SK-N-SH (cell line): Measurements from ENCODE around the gene MRPS6. TPM values are rescaled to one million over a fixed set of nuclear protein-coding genes. Genes with fewer than 3 reads are reported as not detected.

Experiments used
- CTCF ChIA-PET: fragments of 300-600, 350-600 bp; formaldehyde crosslinking; extraction: SDS; loops from one replicate; lab custom pipeline; 2021; lab: Yijun Ruan, JAX
- POLR2A ChIA-PET: fragments of 350-600 bp; sonication (Branson Sonifier 250); formaldehyde crosslinking; extraction: SDS; loops from one replicate; lab custom pipeline; 2020; ENCODE audit warnings: antibody characterized with exemption, inconsistent platforms; lab: Yijun Ruan, JAX
- DNase-seq: peaks from one replicate; pipeline ENCODE4 v3.0.0; 2012
- H2AFZ ChIP-seq: fragments of 200-600 bp; sonication (generic); 2 replicates; pipeline ENCODE4 v1.8.1; 2016; ENCODE audit warnings: antibody characterized with exemption, mild to moderate bottlenecking, low read depth
- H3F3A ChIP-seq: fragments of 200-600 bp; sonication (generic); replicated peaks from 2 replicates; pipeline ENCODE3; 2016; ENCODE audit warnings: antibody characterized with exemption, mild to moderate bottlenecking; ENCODE audit not compliant: insufficient read depth
- H3K27ac ChIP-seq, 2 experiments: fragments of 200-500 bp in 1 of 2; fragments of 200-600 bp in 1 of 2; sonication (Bioruptor generic) in 1 of 2; sonication (generic), shearing (Covaris generic) in 1 of 2; 2 replicates each; pipeline versions ENCODE4 v1.5.1 to v1.6.1; 2014 to 2016; ENCODE audit warnings: low read depth in 2 of 2, inconsistent platforms in 1 of 2, low read length in 1 of 2, mild to moderate bottlenecking in 1 of 2, mixed read lengths in 1 of 2
- H3K27me3 ChIP-seq: fragments of 200-600 bp; sonication (generic), shearing (Covaris generic); 2 replicates; pipeline ENCODE4 v1.6.1; 2016; ENCODE audit warnings: mixed run types; ENCODE audit not compliant: insufficient read depth
- H3K36me3 ChIP-seq, 2 experiments: fragments of 200-500 bp in 1 of 2; fragments of 200-600 bp in 1 of 2; sonication (Bioruptor generic) in 1 of 2; sonication (generic) in 1 of 2; replicated peaks in 1 of 2; 2 replicates each; pipeline versions ENCODE3 to v1.5.1; 2014 to 2016; ENCODE audit warnings: low read length in 1 of 2, mild to moderate bottlenecking in 1 of 2; ENCODE audit not compliant: insufficient read depth in 2 of 2, control insufficient read depth in 1 of 2
- H3K4me1 ChIP-seq, 2 experiments: fragments of 200-500 bp in 1 of 2; fragments of 200-600 bp in 1 of 2; sonication (Bioruptor generic) in 1 of 2; sonication (generic), shearing (Covaris generic) in 1 of 2; 2 replicates each; pipeline versions ENCODE4 v1.5.1 to v1.6.1; 2014 to 2016; ENCODE audit warnings: low read depth in 1 of 2, low read length in 1 of 2, mixed run types in 1 of 2; ENCODE audit not compliant: insufficient read depth in 2 of 2, control insufficient read depth in 1 of 2
- H3K4me2 ChIP-seq: fragments of 200-600 bp; sonication (generic), shearing (Covaris generic); 2 replicates; pipeline ENCODE4 v1.6.1; 2017; ENCODE audit warnings: mixed run types
- H3K4me3 ChIP-seq, 2 experiments: fragments of 200-500 bp in 1 of 2; fragments of 200-600 bp in 1 of 2; sonication (Bioruptor generic) in 1 of 2; sonication (generic), shearing (Covaris generic) in 1 of 2; 2 replicates each; pipeline versions ENCODE4 v1.5.1 to v1.8.1; 2014 to 2016; ENCODE audit warnings: low read depth in 2 of 2, inconsistent platforms in 1 of 2, low read length in 1 of 2, mild to moderate bottlenecking in 1 of 2, mixed read lengths in 1 of 2, moderate library complexity in 1 of 2
- H3K79me2 ChIP-seq: fragments of 200-600 bp; sonication (generic); 2 replicates; pipeline ENCODE4 v1.8.1; 2017; ENCODE audit warnings: mild to moderate bottlenecking; ENCODE audit not compliant: insufficient read depth
- H3K9ac ChIP-seq: fragments of 200-600 bp; sonication (generic); 2 replicates; pipeline ENCODE4 v1.6.1; 2017; ENCODE audit warnings: mixed run types
- H3K9me2 ChIP-seq: fragments of 200-600 bp; sonication (generic); 2 replicates; pipeline ENCODE4 v1.6.1; 2017; ENCODE audit warnings: mixed run types
- H3K9me3 ChIP-seq: fragments of 200-600 bp; sonication (generic); 2 replicates; pipeline ENCODE4 v1.6.1; 2017; ENCODE audit warnings: mixed run types, mild to moderate bottlenecking, moderate library complexity
- H4K20me1 ChIP-seq: fragments of 200-600 bp; sonication (generic); 2 replicates; pipeline ENCODE4 v1.6.1; 2017; ENCODE audit warnings: mild to moderate bottlenecking, mixed run types; ENCODE audit not compliant: insufficient read depth
- EZH2phosphoT487 ChIP-seq: fragments of 200-600 bp; sonication (generic); IDR thresholded peaks from 2 replicates; pipeline ENCODE4 v1.6.1; 2017; ENCODE audit warnings: low read depth, mixed run types, mild to moderate bottlenecking, antibody characterized with exemption, moderate library complexity, borderline replicate concordance
- FOXJ3 ChIP-seq: sonication (generic); formaldehyde crosslinking; IDR thresholded peaks from 2 replicates; pipeline ENCODE4 v1.5.1; 2020; ENCODE audit warnings: mild to moderate bottlenecking, missing genetic modification reagents
- FOXM1 ChIP-seq: IDR thresholded peaks from 2 replicates; pipeline ENCODE4 v1.4.0; 2012; ENCODE audit warnings: low read depth, mild to moderate bottlenecking
- GABPA ChIP-seq: IDR thresholded peaks from 2 replicates; pipeline ENCODE4 v1.4.0; 2012; ENCODE audit warnings: low read depth, mild to moderate bottlenecking
- GATA2 ChIP-seq: sonication (generic); formaldehyde crosslinking; IDR thresholded peaks from 2 replicates; pipeline ENCODE4 v1.5.0; 2020; ENCODE audit warnings: mild to moderate bottlenecking, missing genetic modification reagents
- MEF2A ChIP-seq: IDR thresholded peaks from 2 replicates; pipeline ENCODE4 v1.4.0; 2012; ENCODE audit warnings: low read depth, borderline replicate concordance
- MXI1 ChIP-seq: IDR thresholded peaks from 2 replicates; pipeline ENCODE4 v1.6.1; 2012; ENCODE audit warnings: mild to moderate bottlenecking, low read depth, low read length, improper control_type of control experiment
- NFIC ChIP-seq: IDR thresholded peaks from 2 replicates; pipeline ENCODE4 v1.4.0; 2012; ENCODE audit warnings: borderline replicate concordance
- RCOR1 ChIP-seq: fragments of 150-350 bp; IDR thresholded peaks from 2 replicates; pipeline ENCODE4 v1.6.1; 2017; ENCODE audit warnings: antibody characterized with exemption, low read length
- RFX5 ChIP-seq: IDR thresholded peaks from 2 replicates; pipeline ENCODE4 v1.6.1; 2012; ENCODE audit warnings: mild to moderate bottlenecking, improper control_type of control experiment, low read length
- RXRA ChIP-seq: IDR thresholded peaks from 2 replicates; pipeline ENCODE4 v1.4.0; 2012; ENCODE audit warnings: low read depth, mild to moderate bottlenecking, borderline replicate concordance
- SIN3A ChIP-seq: IDR thresholded peaks from 2 replicates; pipeline ENCODE4 v1.6.1; 2012; ENCODE audit warnings: low read depth, mild to moderate bottlenecking, low read length, moderate library complexity, borderline replicate concordance
- TAF1 ChIP-seq: IDR thresholded peaks from 2 replicates; pipeline ENCODE4 v1.6.1; 2012; ENCODE audit warnings: low read depth, mild to moderate bottlenecking, low read length, moderate library complexity, borderline replicate concordance
- TCF12 ChIP-seq: IDR thresholded peaks from 2 replicates; pipeline ENCODE4 v1.4.0; 2012
- TEAD4 ChIP-seq: IDR thresholded peaks from 2 replicates; pipeline ENCODE4 v1.4.0; 2012; ENCODE audit warnings: mild to moderate bottlenecking, borderline replicate concordance; ENCODE audit not compliant: insufficient read depth
- WGBS: methylation state at CpG from one replicate; pipeline ENCODE4 v1.1.6; 2017; ENCODE audit warnings: low lambda C conversion rate; 5-methylcytosine and 5-hydroxymethylcytosine counted together
- polyA plus RNA-seq, 3 experiments: library from polyadenylated mRNA; depleted of rRNA; stranded (reverse); fragments of >200 nt; gene quantifications; 2 replicates each; pipeline ENCODE4 v1.2.3, GENCODE V29; 2012
- TF ChIP-seq, protein P1 (sequence below): IDR thresholded peaks from 2 replicates; pipeline ENCODE4 v1.4.0; 2012; ENCODE audit warnings: low read depth, borderline replicate concordance
- TF ChIP-seq, protein P2 (sequence below): IDR thresholded peaks from 2 replicates; pipeline ENCODE4 v1.4.0; 2012; ENCODE audit warnings: low read depth
- TF ChIP-seq, protein P3 (sequence below): fragments of 150-350 bp; IDR thresholded peaks from 2 replicates; pipeline ENCODE4 v1.6.1; 2016; ENCODE audit warnings: mild to moderate bottlenecking, low read depth, low read length

MRPS6 gene
- polyA plus RNA-seq, 1 of the 3 experiments (the other 2 are of a cell fraction), result 69.2 TPM

DNA sequence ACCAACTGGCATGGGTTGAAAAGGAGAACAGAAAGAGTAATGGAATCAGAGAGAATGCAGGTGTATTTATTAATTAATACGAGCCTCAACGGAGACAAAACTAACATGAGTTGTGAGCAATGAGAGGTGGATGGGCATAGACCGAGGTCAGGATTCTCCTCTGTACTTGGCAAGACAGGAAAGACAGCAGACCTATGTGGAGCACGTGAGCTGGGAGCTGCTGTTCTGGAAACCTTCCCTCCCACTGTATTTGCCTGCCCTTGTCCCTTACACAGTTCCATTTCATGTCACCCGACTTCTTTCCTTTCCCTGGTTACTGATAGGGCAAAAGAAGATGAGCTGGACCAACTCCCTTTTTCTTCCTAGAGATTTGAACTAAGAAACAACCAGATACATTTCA lies 110.9 kb downstream of the MRPS6 start:
- Histone ChIP-seq H3K27ac (no peak overlapping the region), H3K9ac (no peak overlapping the region), H3K36me3 (no peaks in the 10 kb centered on the region), H2AFZ (no peak overlapping the region), H3F3A (no peaks in the 10 kb centered on the region), H3K9me3 (no peaks in the 10 kb centered on the region)
- WGBS, result 78% methylated on average over 5 of the region's 5 CpGs
- POLR2A ChIA-PET, result no interaction called here
- TF ChIP-seq RXRA (no peak), GABPA (no peak)
- TF ChIP-seq, protein P1, sequence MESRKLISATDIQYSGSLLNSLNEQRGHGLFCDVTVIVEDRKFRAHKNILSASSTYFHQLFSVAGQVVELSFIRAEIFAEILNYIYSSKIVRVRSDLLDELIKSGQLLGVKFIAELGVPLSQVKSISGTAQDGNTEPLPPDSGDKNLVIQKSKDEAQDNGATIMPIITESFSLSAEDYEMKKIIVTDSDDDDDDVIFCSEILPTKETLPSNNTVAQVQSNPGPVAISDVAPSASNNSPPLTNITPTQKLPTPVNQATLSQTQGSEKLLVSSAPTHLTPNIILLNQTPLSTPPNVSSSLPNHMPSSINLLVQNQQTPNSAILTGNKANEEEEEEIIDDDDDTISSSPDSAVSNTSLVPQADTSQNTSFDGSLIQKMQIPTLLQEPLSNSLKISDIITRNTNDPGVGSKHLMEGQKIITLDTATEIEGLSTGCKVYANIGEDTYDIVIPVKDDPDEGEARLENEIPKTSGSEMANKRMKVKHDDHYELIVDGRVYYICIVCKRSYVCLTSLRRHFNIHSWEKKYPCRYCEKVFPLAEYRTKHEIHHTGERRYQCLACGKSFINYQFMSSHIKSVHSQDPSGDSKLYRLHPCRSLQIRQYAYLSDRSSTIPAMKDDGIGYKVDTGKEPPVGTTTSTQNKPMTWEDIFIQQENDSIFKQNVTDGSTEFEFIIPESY, result no peak
- TF ChIP-seq, all 33 proteins: peak for 0
- Histone ChIP-seq H3K4me1 (peaks cover 0 to 14% of the 10 kb centered on the region in 2 experiments; a peak in 1 of 4 replicates), H3K9me2 (no peaks in the 10 kb centered on the region), H3K4me2 (no peak overlapping the region), H4K20me1 (no peaks in the 10 kb centered on the region), H3K27me3 (no peaks in the 10 kb centered on the region), H3K79me2 (no peaks in the 10 kb centered on the region), H3K4me3 (no peak overlapping the region)
- DNase-seq, result no peak
- CTCF ChIA-PET, result interaction anchor here (0.7 kb wide), 1 partner anchor 50 kb away, joined by 3 read pairs; no protein-coding TSS in a partner anchor

DNA sequence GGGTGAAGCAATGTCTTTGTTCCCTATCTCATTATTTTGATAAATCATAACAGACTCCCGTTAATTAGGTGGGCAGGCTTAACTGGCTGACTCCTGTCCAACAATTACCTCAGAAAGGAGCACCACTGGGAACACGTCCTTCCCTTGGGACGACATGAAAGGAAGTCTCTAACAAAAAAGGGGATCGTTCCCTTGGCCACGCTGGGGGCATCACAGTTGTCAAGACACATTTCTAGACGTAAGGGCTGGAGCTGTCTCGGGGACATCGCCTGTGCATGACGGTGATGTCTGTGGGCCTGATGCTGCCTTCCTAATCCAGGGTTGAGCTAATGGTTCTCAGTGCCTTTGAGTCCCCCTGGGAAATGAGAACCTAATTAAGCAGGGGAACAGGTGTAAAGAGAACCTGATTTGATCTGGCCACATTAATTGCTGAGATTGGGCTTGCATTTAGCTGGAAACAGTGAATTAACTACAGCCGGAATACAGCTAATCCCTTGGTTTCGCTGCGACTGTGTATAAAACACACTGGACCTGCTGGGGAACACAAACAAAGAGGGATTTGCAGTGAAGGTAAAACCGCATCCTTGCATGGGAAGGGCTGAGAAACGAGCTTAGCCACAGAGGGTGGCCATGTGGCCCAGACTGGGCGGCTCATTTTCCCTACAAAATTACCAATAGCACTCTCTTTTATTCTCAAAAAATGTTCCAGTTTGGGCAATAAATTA lies 111.8 kb downstream of the MRPS6 start:
- H3K36me3 ChIP-seq, result no peaks in the 10 kb centered on the region
- ChIA-PET POLR2A (no interaction called here), CTCF (interaction anchor here (0.7 kb wide), 1 partner anchor 50 kb away, joined by 3 read pairs; no protein-coding TSS in a partner anchor)
- H3K9me3 ChIP-seq, result no peaks in the 10 kb centered on the region
- H3K9me2 ChIP-seq, result no peaks in the 10 kb centered on the region
- H3K9ac ChIP-seq, result no peak overlapping the region
- 90% methylated on average over 15 of the region's 15 CpGs for WGBS
- no peaks in the 10 kb centered on the region for H3F3A ChIP-seq
- H3K4me2 ChIP-seq, result no peak overlapping the region
- H3K27me3 ChIP-seq, result no peaks in the 10 kb centered on the region
- H3K4me1 ChIP-seq, result peaks cover 0 to 14% of the 10 kb centered on the region in 2 experiments; a peak in 1 of 4 replicates
- no peak overlapping the region for H3K27ac ChIP-seq
- H3K79me2 ChIP-seq, result no peaks in the 10 kb centered on the region
- no peaks in the 10 kb centered on the region for H4K20me1 ChIP-seq
- TF ChIP-seq FOXJ3 (CRISPR knock-in tag) (no peak), FOXM1 (no peak), RFX5 (no peak), MEF2A (no peak), RCOR1 (no peak), MXI1 (no peak), GATA2 (CRISPR knock-in tag) (no peak), SIN3A (no peak), TEAD4 (no peak), TAF1 (no peak), TCF12 (no peak), EZH2phosphoT487 (no peak), GABPA (no peak), NFIC (no peak)
- TF ChIP-seq, protein P2, sequence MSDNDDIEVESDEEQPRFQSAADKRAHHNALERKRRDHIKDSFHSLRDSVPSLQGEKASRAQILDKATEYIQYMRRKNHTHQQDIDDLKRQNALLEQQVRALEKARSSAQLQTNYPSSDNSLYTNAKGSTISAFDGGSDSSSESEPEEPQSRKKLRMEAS, result no peak
- TF ChIP-seq, protein P3, sequence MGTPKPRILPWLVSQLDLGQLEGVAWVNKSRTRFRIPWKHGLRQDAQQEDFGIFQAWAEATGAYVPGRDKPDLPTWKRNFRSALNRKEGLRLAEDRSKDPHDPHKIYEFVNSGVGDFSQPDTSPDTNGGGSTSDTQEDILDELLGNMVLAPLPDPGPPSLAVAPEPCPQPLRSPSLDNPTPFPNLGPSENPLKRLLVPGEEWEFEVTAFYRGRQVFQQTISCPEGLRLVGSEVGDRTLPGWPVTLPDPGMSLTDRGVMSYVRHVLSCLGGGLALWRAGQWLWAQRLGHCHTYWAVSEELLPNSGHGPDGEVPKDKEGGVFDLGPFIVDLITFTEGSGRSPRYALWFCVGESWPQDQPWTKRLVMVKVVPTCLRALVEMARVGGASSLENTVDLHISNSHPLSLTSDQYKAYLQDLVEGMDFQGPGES, result no peak
- DNase-seq, result no peak
- no peak overlapping the region for H2AFZ ChIP-seq
- no peak overlapping the region for H3K4me3 ChIP-seq
